Measurements from ENCODE around the gene ADARB1.
"Not testable (repeated sequence)": the region's sequence is repeated elsewhere in the genome, so short reads cannot be mapped to it uniquely, and the experiment has no call there.

ADARB1 gene

DNA sequence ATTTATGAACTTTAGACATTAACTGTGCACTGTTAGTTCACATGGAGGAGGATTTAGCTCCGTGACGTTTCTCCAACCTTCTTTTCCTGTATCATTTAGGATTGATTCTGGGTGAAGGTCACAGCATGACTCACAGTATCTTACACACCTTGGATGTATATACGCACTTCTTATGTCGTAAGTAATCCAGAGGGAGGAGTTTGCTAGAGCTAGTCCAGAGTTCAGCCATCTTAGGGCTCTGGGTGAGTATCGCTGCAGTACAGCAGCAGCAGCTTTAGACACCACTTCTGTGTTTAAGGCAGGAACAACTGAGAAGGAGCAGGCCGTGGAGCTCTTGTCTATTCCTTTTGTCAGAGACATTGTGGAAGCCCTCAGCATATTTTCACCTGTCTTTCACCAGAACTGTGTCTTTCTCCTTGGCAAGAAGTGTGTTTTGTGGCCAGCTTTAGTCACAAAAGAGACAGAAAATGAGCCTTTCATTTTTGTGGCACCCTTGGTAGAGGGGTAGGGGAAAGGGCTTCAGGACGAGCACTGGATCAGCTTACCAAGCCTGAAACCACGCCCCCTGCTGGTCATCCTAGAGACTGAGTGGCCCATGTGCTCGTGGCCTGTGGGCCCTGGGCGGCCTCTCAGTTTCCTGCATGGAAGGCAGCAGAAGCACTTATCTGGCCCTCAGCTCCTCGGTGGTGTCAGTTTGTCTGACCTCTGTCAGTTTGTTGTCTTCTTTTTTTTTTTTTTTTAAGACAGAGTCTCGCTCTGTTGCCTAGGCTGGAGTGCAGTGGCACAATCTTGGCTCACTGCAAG lies 64.0 kb downstream of the ADARB1 start:
- no peak overlapping the region for H3K4me3 ChIP-seq (ENCODE audit: control insufficient read depth, low read depth, low read length)
- TF ChIP-seq, protein P1, sequence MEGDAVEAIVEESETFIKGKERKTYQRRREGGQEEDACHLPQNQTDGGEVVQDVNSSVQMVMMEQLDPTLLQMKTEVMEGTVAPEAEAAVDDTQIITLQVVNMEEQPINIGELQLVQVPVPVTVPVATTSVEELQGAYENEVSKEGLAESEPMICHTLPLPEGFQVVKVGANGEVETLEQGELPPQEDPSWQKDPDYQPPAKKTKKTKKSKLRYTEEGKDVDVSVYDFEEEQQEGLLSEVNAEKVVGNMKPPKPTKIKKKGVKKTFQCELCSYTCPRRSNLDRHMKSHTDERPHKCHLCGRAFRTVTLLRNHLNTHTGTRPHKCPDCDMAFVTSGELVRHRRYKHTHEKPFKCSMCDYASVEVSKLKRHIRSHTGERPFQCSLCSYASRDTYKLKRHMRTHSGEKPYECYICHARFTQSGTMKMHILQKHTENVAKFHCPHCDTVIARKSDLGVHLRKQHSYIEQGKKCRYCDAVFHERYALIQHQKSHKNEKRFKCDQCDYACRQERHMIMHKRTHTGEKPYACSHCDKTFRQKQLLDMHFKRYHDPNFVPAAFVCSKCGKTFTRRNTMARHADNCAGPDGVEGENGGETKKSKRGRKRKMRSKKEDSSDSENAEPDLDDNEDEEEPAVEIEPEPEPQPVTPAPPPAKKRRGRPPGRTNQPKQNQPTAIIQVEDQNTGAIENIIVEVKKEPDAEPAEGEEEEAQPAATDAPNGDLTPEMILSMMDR (conservative IDR thresholded peaks at IDR 0.05; ENCODE audit: control insufficient read depth, insufficient read depth, low read depth, low read length): peak; percentile 69
- peak; percentile 73 for DNase-seq (ENCODE audit: low read depth)

DNA sequence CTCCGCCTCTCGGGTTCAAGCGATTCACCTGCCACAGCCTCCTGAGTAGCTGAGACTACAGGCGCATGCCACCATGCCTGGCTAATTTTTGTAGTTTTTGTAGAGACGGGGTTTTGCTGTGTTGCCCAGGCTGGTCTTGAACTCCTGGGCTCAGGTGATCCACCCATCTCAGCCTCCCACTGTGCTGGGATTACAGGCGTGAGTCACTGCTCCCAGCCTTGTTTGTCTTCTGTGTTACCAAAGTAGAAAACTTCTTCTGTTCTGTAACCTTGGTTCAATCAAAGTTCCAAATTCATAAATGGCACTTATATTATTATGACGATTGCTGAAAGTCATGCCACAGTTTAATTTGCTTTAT lies 64.6 kb downstream of the ADARB1 start:
- peak; percentile 14 for DNase-seq (ENCODE audit: low read depth)
- not testable (repeated sequence) for H3K4me3 ChIP-seq (ENCODE audit: control insufficient read depth, low read depth, low read length)

GRCh38 chr21:45139473-45139872 lies 65.1 kb downstream of the ADARB1 start:
- no peak for DNase-seq (ENCODE audit: low read depth)
- TF ChIP-seq, protein P1 (conservative IDR thresholded peaks at IDR 0.05; ENCODE audit: control insufficient read depth, insufficient read depth, low read depth, low read length): no peak
- H3K4me3 ChIP-seq (ENCODE audit: control insufficient read depth, low read depth, low read length): no peak overlapping the region

DNA sequence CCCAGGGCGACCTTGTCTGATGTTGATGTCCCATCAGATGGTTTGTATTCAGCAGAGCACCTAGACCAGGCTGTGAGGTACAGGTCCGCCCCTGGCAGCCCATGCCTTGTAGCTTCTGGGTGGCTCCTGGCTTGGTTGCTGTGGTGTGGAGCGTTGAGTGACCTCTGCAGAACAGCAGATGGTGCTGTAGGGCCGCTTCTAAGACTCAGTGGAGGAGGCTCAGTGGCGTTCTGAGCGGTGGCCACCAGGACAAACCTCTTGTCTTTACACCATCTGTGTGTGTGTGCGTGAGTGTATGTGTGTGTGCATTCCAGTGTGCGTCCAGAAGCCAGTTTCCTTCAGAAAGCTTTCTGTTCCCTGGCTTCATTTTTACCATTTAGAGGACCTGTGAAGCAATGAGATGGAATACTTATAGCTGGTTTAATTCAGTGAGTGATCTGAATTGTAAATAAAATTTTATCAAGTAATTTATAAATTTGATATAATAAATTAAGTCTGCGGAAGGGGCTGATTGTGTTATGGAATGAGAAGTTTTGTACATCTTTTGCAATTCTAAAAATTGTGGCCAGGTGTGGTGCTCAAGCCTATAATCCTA lies 66.1 kb downstream of the ADARB1 start:
- peak; percentile 92 for DNase-seq (ENCODE audit: low read depth)
- no peak overlapping the region for H3K4me3 ChIP-seq (ENCODE audit: control insufficient read depth, low read depth, low read length)
- TF ChIP-seq, protein P1 (conservative IDR thresholded peaks at IDR 0.05; ENCODE audit: control insufficient read depth, insufficient read depth, low read depth, low read length): peak; percentile 97

GRCh38 chr21:45140944-45141343 lies 66.6 kb downstream of the ADARB1 start:
- not testable (repeated sequence) for H3K4me3 ChIP-seq (ENCODE audit: control insufficient read depth, low read depth, low read length); DNase-seq (ENCODE audit: low read depth)

DNA sequence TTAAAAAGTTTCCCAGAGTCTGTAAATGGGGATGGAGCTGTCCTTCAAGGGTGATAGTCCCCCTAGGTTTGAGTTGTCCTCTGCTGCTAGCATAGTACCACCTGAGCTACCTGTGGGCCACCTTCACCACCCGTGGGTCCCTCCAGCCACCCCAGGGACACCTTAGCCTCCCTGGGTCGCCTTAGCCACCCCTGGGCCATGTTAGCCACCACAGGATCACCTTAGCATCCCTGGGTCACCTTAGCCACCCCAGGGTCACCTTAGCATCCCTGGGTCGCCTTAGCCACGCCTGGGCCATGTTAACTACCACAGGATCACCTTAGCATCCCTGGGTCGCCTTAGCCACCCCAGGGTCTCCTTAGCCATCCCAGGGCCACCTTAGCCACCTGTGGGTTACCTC lies 67.1 kb downstream of the ADARB1 start:
- TF ChIP-seq, protein P1 (conservative IDR thresholded peaks at IDR 0.05; ENCODE audit: control insufficient read depth, insufficient read depth, low read depth, low read length): no peak
- no peak for DNase-seq (ENCODE audit: low read depth)
- no peak overlapping the region for H3K4me3 ChIP-seq (ENCODE audit: control insufficient read depth, low read depth, low read length)

DNA sequence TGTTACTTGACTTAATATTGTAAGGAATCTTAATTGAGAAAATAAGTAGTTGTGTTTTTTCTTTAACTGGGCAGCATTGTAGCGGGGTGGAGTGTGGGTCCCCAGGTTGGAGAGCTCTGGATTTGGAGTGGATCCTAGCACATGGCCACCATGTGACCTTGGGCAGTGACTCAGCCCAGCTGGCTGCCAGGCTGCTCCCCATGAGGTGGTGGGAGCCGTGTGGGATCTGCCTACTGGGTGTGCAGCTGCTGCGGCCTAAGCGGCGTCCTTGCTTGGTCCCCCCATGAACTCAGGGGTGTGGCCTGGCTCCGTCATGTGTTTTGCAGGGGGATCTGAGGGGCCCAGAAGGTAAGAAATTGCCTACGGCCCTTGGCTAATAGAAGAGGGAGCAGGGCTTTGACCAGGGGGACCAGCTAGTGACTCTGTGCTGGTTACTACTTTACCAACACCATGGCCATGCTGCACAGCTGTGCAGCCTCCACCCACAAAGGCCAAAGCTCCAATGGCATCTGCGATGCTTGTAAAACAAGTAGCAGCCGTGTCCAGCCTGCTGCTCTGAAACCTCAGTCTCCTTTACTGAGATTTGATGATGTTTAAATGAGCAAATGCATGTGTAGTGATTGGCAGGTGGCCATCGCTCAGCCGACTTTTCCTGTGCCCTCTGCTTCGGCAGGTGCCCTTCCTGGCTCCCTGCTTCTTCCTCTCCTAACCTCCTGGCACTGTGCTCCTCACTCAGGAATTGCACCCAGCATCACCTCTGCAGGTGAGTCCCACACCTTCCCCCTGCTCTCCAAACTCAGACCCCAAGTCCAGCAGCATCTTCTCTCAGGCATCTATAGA lies 68.3 kb downstream of the ADARB1 start:
- no peak overlapping the region for H3K4me3 ChIP-seq (ENCODE audit: control insufficient read depth, low read depth, low read length)
- TF ChIP-seq, protein P1 (conservative IDR thresholded peaks at IDR 0.05; ENCODE audit: control insufficient read depth, insufficient read depth, low read depth, low read length): no peak
- DNase-seq (ENCODE audit: low read depth): peak; percentile 81
